ENCODE results near the gene S100PBP. TPM values are rescaled to one million over a fixed set of nuclear protein-coding genes. Genes with fewer than 3 reads are reported as not detected.

The S100PBP gene
- total RNA-seq, 1 experiment from 2014 or later, result 61.1 TPM

GRCh38 chr1:32896451-32896850, 79.0 kb downstream of the S100PBP start:
- CTCF ChIA-PET, result no interaction called here
- TF ChIP-seq, protein P1, sequence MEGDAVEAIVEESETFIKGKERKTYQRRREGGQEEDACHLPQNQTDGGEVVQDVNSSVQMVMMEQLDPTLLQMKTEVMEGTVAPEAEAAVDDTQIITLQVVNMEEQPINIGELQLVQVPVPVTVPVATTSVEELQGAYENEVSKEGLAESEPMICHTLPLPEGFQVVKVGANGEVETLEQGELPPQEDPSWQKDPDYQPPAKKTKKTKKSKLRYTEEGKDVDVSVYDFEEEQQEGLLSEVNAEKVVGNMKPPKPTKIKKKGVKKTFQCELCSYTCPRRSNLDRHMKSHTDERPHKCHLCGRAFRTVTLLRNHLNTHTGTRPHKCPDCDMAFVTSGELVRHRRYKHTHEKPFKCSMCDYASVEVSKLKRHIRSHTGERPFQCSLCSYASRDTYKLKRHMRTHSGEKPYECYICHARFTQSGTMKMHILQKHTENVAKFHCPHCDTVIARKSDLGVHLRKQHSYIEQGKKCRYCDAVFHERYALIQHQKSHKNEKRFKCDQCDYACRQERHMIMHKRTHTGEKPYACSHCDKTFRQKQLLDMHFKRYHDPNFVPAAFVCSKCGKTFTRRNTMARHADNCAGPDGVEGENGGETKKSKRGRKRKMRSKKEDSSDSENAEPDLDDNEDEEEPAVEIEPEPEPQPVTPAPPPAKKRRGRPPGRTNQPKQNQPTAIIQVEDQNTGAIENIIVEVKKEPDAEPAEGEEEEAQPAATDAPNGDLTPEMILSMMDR (IDR thresholded peaks at IDR 0.05; ENCODE audit: unreplicated experiment), result no peak
- Mint-ChIP-seq H3K9me3 (ENCODE audit: low read depth, unreplicated experiment) (no peaks in the 10 kb centered on the region), H3K4me1 (ENCODE audit: low read depth, unreplicated experiment) (peaks cover 16% of the 10 kb centered on the region), H3K27ac (ENCODE audit: unreplicated experiment) (no peak overlapping the region), H3K4me3 (ENCODE audit: low read depth, unreplicated experiment) (no peak overlapping the region), H3K27me3 (ENCODE audit: unreplicated experiment) (peaks cover 23% of the 10 kb centered on the region), H3K36me3 (ENCODE audit: insufficient read depth, unreplicated experiment) (peaks cover 41% of the 10 kb centered on the region)
- no TSS peak for BruUV-seq (replicated peaks)
- intact Hi-C loops (cut with micrococcal nuclease; ENCODE audit: unreplicated experiment), result no loop called here
- no peak for DNase-seq

DNA sequence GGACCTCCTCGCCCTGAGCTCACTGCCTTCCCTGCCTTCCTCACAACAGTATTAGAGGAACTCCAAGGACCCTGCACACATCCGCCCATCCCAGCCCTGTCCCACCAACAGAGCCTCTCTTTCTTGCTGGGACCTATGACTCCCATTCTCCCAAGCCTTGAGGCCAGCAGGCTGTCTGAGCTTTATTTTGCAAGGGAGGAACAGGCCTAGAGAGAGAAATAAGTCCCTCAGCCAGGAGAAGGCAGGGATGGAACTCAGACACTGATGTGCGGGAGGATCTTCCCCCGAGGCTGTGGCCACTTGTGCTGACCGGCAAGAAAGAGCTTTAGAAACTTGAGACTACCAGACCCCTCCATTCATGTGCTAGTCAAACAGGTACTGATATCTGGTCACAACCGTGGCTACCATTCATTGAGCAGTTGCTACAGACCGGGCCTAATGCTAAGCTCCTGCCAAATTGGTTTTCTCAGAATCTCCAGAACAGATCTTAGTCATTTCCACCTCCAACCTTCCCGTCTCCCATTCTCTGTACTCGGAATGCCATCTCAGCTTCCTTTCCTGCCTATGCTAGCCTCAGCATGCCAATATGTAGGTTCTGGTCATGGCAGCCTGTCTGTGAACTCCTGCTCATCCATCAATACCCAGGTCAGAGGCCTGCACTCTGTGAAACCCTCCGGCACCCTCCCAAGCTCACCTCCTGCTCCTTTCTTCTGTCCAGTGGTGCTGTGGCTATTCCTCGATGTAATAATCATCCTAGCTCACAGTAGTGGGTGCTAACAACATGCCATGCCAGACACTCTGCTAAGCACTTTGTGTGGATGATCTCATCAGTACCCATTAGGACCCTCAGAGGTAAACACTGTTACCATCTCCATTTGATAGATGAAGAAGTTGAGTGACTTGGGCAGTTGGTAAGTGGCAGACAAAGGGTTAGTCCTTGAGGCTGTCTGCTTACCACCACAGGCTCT, 79.9 kb downstream of the S100PBP start:
- H3K27me3 Mint-ChIP-seq (ENCODE audit: unreplicated experiment), result peaks cover 14% of the 10 kb centered on the region
- no peak overlapping the region for H3K4me3 Mint-ChIP-seq (ENCODE audit: low read depth, unreplicated experiment)
- no peak for DNase-seq
- no peaks in the 10 kb centered on the region for H3K9me3 Mint-ChIP-seq (ENCODE audit: low read depth, unreplicated experiment)
- CTCF ChIA-PET, result interaction anchor here (0.6 to 1.0 kb wide), 2 partner anchors 10 to 134 kb away, joined by 3 to 4 read pairs; no protein-coding TSS in a partner anchor
- BruUV-seq (replicated peaks), result no TSS peak
- intact Hi-C loops (cut with micrococcal nuclease; ENCODE audit: unreplicated experiment), result no loop called here
- no peak overlapping the region for H3K27ac Mint-ChIP-seq (ENCODE audit: unreplicated experiment)
- TF ChIP-seq, protein P1 (IDR thresholded peaks at IDR 0.05; ENCODE audit: unreplicated experiment), result no peak
- H3K36me3 Mint-ChIP-seq (ENCODE audit: insufficient read depth, unreplicated experiment), result peaks cover 45% of the 10 kb centered on the region
- H3K4me1 Mint-ChIP-seq (ENCODE audit: low read depth, unreplicated experiment), result peaks cover 11% of the 10 kb centered on the region

- no peaks in the 10 kb centered on the region for H3K9me3 Mint-ChIP-seq (ENCODE audit: low read depth, unreplicated experiment)
- H3K36me3 Mint-ChIP-seq (ENCODE audit: insufficient read depth, unreplicated experiment), result peaks cover 43% of the 10 kb centered on the region
- intact Hi-C loops (cut with micrococcal nuclease; ENCODE audit: unreplicated experiment), result no loop called here
- H3K27me3 Mint-ChIP-seq (ENCODE audit: unreplicated experiment), result peaks cover 7% of the 10 kb centered on the region
- BruUV-seq (replicated peaks), result no TSS peak
- no peak for DNase-seq
- H3K27ac Mint-ChIP-seq (ENCODE audit: unreplicated experiment), result no peak overlapping the region
- TF ChIP-seq, protein P1 (IDR thresholded peaks at IDR 0.05; ENCODE audit: unreplicated experiment), result no peak
- CTCF ChIA-PET, result interaction anchor here (1.4 kb wide), 1 partner anchor 185 kb away, joined by 4 read pairs; no protein-coding TSS in a partner anchor
- peaks cover 6% of the 10 kb centered on the region for H3K4me1 Mint-ChIP-seq (ENCODE audit: low read depth, unreplicated experiment)
- H3K4me3 Mint-ChIP-seq (ENCODE audit: low read depth, unreplicated experiment), result no peak overlapping the region
Observed at GRCh38 chr1:32898056-32898455, 80.6 kb downstream of the S100PBP start.

DNA sequence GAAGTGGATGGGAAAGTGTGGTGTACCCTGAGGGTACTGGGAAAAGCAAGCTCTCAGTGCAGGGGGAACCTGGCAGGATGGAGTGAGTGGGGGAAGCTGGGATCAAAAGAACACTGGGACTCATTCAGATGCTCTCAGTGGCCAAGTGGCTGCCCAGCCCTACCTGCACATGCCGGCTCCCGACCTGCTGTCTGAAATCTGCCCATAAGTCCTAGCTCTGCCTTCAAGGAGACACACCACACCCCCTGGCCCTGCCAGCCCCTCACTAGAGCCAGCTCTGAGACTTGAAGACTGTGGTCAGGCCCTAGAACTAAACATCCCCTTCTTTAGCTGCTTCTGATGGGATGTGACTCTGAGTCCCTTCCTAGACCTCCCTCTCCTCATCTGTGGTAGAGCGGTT, 81.5 kb downstream of the S100PBP start:
- peaks cover 7% of the 10 kb centered on the region for H3K4me1 Mint-ChIP-seq (ENCODE audit: low read depth, unreplicated experiment)
- CTCF ChIA-PET, result interaction anchor here (0.6 to 1.4 kb wide), 2 partner anchors 184 to 379 kb away, joined by 3 to 4 read pairs; no protein-coding TSS in a partner anchor
- H3K27ac Mint-ChIP-seq (ENCODE audit: unreplicated experiment), result no peak overlapping the region
- intact Hi-C loops (cut with micrococcal nuclease; ENCODE audit: unreplicated experiment), result no loop called here
- TSS peak; percentile 29 for BruUV-seq (replicated peaks)
- H3K27me3 Mint-ChIP-seq (ENCODE audit: unreplicated experiment), result no peaks in the 10 kb centered on the region
- no peak overlapping the region for H3K4me3 Mint-ChIP-seq (ENCODE audit: low read depth, unreplicated experiment)
- H3K9me3 Mint-ChIP-seq (ENCODE audit: low read depth, unreplicated experiment), result no peaks in the 10 kb centered on the region
- TF ChIP-seq, protein P1 (IDR thresholded peaks at IDR 0.05; ENCODE audit: unreplicated experiment), result no peak
- no peak for DNase-seq
- peaks cover 34% of the 10 kb centered on the region for H3K36me3 Mint-ChIP-seq (ENCODE audit: insufficient read depth, unreplicated experiment)

All from Calu3 (cell line).